GM21529 (cell line): ENCODE results near the gene PLEKHH2.

Experiments used
- ATAC-seq: cut with Tn5 transposase; IDR thresholded peaks from one replicate; pipeline ENCODE4 v1.9.1; 2021; ENCODE audit not compliant: unreplicated experiment

Gene PLEKHH2

GRCh38 chr2:43754180-43754579 is 117.1 kb downstream of the PLEKHH2 start:
- no peak for ATAC-seq

- ATAC-seq = no peak
Observed at GRCh38 chr2:43758739-43759138, 121.7 kb downstream of the PLEKHH2 start.

GRCh38 chr2:43759195-43759594 is 122.1 kb downstream of the PLEKHH2 start:
- ATAC-seq = no peak

- no peak for ATAC-seq
Observed at GRCh38 chr2:43762286-43762685, 125.2 kb downstream of the PLEKHH2 start.

- no peak for ATAC-seq
Observed at GRCh38 chr2:43763091-43763490, 126.0 kb downstream of the PLEKHH2 start.

- ATAC-seq = no peak
Observed at GRCh38 chr2:43764086-43764705, 127.1 kb downstream of the PLEKHH2 start.

GRCh38 chr2:43766006-43766405 is 128.9 kb downstream of the PLEKHH2 start:
- no peak for ATAC-seq

- peak; percentile 100 for ATAC-seq
Observed at GRCh38 chr2:43773876-43774613, 137.0 kb downstream of the PLEKHH2 start, which contains the start of gene DYNC2LI1. DYNC2LI1 (plus strand) TSS chr2:43774039; CDS start chr2:43774139, 100 bp downstream.

GRCh38 chr2:43774617-43775016 is 137.6 kb downstream of the PLEKHH2 start:
- no peak for ATAC-seq

- no peak for ATAC-seq
Observed at GRCh38 chr2:43776324-43776723, 139.3 kb downstream of the PLEKHH2 start.

- ATAC-seq = no peak
Observed at GRCh38 chr2:43777306-43777926, 140.4 kb downstream of the PLEKHH2 start.

GRCh38 chr2:43778233-43778632 is 141.2 kb downstream of the PLEKHH2 start:
- ATAC-seq = no peak

- ATAC-seq = no peak
Observed at GRCh38 chr2:43787895-43788294, 150.8 kb downstream of the PLEKHH2 start.

- ATAC-seq = no peak
Observed at GRCh38 chr2:43788646-43789045, 151.6 kb downstream of the PLEKHH2 start.

- ATAC-seq = no peak
Observed at GRCh38 chr2:43790147-43790546, 153.1 kb downstream of the PLEKHH2 start.

GRCh38 chr2:43791035-43791765 is 154.1 kb downstream of the PLEKHH2 start:
- ATAC-seq = no peak

- ATAC-seq = no peak
Observed at GRCh38 chr2:43792653-43793052, 155.6 kb downstream of the PLEKHH2 start.

GRCh38 chr2:43794956-43795355 is 157.9 kb downstream of the PLEKHH2 start:
- ATAC-seq = no peak

GRCh38 chr2:43796206-43796605 is 159.1 kb downstream of the PLEKHH2 start:
- no peak for ATAC-seq

GRCh38 chr2:43798300-43798699 is 161.2 kb downstream of the PLEKHH2 start:
- no peak for ATAC-seq

- ATAC-seq = no peak
Observed at GRCh38 chr2:43800894-43801293, 163.8 kb downstream of the PLEKHH2 start.
